HepG2 (cell line): ENCODE results near the gene DBNDD2. TPM values are rescaled to one million over a fixed set of nuclear protein-coding genes. Genes with fewer than 3 reads are reported as not detected.

ENCODE experiments used
- IKZF1 ChIP-seq: fragments of 450-650 bp; IDR thresholded peaks from 2 replicates; pipeline ENCODE4 v1.7.1; 2016
- KAT2B ChIP-seq: fragments of 150-350 bp; IDR thresholded peaks from 2 replicates; pipeline ENCODE4 v1.6.1; 2014; ENCODE audit warnings: low read depth, low read length, borderline replicate concordance
- KDM4B ChIP-seq: sonication (generic); formaldehyde crosslinking; IDR thresholded peaks from 2 replicates; pipeline ENCODE4 v1.4.0; 2020; ENCODE audit warnings: missing genetic modification reagents
- ZIK1 ChIP-seq: sonication (generic); formaldehyde crosslinking; IDR thresholded peaks from 2 replicates; pipeline ENCODE4 v1.5.0; 2020; ENCODE audit warnings: mild to moderate bottlenecking, low read depth, missing genetic modification reagents, borderline replicate concordance
- ZNF430 ChIP-seq: sonication (generic); formaldehyde crosslinking; IDR thresholded peaks from 2 replicates; pipeline ENCODE4 v1.9.0; 2021; ENCODE audit warnings: mild to moderate bottlenecking, missing genetic modification reagents
- polyA plus RNA-seq, 8 experiments: library from polyadenylated mRNA; depleted of rRNA in 3 of 8; stranded (reverse) in 7 of 8; unstranded in 1 of 8; fragments of >200 nt; fragmentation: Illumina TruSeq in 4 of 8; extraction: Trizol in 4 of 8; gene quantifications; 2 replicates each; pipeline versions ENCODE4 v1.2.1 to v1.2.3, GENCODE V29; 2011 to 2016; ENCODE audit warnings: low read depth in 4 of 8, missing spikeins in 1 of 8, mixed read lengths in 1 of 8; ENCODE audit not compliant: insufficient read depth in 1 of 8
- total RNA-seq, 5 experiments: library from RNA; depleted of rRNA; stranded (reverse); fragments of >200 nt; fragmentation: Illumina TruSeq; extraction: Trizol; gene quantifications; 2 replicates each; pipeline ENCODE4 v1.2.3, GENCODE V29; 2016; ENCODE audit warnings: low read depth in 1 of 5
- TF ChIP-seq, protein P1 (sequence below): sonication (generic); formaldehyde crosslinking; IDR thresholded peaks from 2 replicates; pipeline ENCODE4 v1.5.0; 2020; ENCODE audit warnings: missing genetic modification reagents
- TF ChIP-seq, protein P2 (sequence below): sonication (generic); formaldehyde crosslinking; IDR thresholded peaks from 2 replicates; pipeline ENCODE4 v1.4.0; 2020; ENCODE audit warnings: missing genetic modification reagents, borderline replicate concordance
- TF ChIP-seq, protein P3 (sequence below): sonication (generic); formaldehyde crosslinking; IDR thresholded peaks from 2 replicates; pipeline ENCODE4 v1.4.0; 2020; ENCODE audit warnings: missing genetic modification reagents
- TF ChIP-seq, protein P4 (sequence below), 2 experiments: fragments of 450-650 bp in 1 of 2; sonication (generic) in 1 of 2; formaldehyde crosslinking in 1 of 2; IDR thresholded peaks; 2 replicates each; pipeline versions ENCODE4 v1.6.1 to v1.8.0; 2016 to 2022; ENCODE audit warnings: antibody characterized with exemption in 1 of 2, mild to moderate bottlenecking in 1 of 2, missing genetic modification reagents in 1 of 2
- TF ChIP-seq, protein P5 (sequence below): sonication (generic); formaldehyde crosslinking; IDR thresholded peaks from 2 replicates; pipeline ENCODE4 v1.5.0; 2020; ENCODE audit warnings: missing genetic modification reagents

DBNDD2 gene
- total and polyA plus RNA-seq, 2 of the 13 experiments (the other 11 are each of a cell fraction or from before 2014, with no cell fraction given): 16.7 to 47.6 TPM

DNA sequence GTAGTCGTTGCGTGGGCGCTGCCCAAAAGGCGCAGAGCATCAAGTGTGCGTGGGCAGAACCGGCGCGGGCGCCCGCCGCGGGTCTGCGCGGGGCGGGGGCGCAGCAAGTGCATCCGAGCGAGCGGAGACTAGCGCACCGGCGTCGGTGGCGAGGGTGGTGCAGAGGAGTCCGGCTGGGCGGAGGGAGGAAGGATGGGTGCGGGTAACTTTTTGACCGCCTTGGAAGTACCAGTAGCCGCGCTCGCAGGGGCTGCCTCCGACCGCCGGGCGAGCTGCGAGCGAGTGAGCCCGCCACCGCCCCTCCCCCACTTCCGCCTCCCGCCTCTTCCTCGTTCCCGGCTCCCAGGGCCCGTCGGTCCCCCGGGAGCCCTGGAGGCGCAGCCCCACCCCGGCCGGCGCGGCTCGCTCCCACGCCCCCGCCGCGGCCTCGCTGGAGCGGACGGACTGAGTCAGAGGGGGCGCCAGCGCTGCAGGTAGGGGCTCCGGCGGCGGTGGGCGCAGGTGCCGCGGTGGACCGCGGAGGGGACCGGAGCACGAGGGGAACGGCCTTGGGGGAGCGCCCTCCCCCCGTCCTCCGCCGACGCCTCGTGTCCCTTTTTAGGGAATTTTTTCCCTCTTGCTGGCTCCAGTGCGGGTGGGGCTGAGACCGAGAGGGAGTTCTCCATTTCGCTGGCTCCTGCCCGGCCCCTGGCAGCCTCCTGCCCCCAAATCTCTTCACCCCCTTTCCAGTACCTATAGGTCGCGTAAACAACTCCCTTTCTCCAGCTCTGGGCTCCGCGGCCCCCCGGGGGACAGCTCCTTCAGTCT, 1.6 kb upstream of the DBNDD2 start (continued):
- peak; percentile 27; the same call in 1 of the 2 replicates for TF ChIP-seq ZIK1
- TF ChIP-seq, protein P1, sequence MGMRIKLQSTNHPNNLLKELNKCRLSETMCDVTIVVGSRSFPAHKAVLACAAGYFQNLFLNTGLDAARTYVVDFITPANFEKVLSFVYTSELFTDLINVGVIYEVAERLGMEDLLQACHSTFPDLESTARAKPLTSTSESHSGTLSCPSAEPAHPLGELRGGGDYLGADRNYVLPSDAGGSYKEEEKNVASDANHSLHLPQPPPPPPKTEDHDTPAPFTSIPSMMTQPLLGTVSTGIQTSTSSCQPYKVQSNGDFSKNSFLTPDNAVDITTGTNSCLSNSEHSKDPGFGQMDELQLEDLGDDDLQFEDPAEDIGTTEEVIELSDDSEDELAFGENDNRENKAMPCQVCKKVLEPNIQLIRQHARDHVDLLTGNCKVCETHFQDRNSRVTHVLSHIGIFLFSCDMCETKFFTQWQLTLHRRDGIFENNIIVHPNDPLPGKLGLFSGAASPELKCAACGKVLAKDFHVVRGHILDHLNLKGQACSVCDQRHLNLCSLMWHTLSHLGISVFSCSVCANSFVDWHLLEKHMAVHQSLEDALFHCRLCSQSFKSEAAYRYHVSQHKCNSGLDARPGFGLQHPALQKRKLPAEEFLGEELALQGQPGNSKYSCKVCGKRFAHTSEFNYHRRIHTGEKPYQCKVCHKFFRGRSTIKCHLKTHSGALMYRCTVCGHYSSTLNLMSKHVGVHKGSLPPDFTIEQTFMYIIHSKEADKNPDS (CRISPR knock-in tag): 0 out of 2 replicates have a peak, but pooled peaks have one; percentile 32
- no peak for TF ChIP-seq IKZF1
- 0 out of 2 replicates have a peak, but pooled peaks have one; percentile 11 for TF ChIP-seq ZNF430 (CRISPR knock-in tag)
- no peak for TF ChIP-seq KAT2B
- TF ChIP-seq, protein P2, sequence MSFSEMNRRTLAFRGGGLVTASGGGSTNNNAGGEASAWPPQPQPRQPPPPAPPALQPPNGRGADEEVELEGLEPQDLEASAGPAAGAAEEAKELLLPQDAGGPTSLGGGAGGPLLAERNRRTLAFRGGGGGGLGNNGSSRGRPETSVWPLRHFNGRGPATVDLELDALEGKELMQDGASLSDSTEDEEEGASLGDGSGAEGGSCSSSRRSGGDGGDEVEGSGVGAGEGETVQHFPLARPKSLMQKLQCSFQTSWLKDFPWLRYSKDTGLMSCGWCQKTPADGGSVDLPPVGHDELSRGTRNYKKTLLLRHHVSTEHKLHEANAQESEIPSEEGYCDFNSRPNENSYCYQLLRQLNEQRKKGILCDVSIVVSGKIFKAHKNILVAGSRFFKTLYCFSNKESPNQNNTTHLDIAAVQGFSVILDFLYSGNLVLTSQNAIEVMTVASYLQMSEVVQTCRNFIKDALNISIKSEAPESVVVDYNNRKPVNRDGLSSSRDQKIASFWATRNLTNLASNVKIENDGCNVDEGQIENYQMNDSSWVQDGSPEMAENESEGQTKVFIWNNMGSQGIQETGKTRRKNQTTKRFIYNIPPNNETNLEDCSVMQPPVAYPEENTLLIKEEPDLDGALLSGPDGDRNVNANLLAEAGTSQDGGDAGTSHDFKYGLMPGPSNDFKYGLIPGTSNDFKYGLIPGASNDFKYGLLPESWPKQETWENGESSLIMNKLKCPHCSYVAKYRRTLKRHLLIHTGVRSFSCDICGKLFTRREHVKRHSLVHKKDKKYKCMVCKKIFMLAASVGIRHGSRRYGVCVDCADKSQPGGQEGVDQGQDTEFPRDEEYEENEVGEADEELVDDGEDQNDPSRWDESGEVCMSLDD (CRISPR knock-in tag): 0 out of 2 replicates have a peak, but pooled peaks have one; percentile 48
- TF ChIP-seq, protein P3, sequence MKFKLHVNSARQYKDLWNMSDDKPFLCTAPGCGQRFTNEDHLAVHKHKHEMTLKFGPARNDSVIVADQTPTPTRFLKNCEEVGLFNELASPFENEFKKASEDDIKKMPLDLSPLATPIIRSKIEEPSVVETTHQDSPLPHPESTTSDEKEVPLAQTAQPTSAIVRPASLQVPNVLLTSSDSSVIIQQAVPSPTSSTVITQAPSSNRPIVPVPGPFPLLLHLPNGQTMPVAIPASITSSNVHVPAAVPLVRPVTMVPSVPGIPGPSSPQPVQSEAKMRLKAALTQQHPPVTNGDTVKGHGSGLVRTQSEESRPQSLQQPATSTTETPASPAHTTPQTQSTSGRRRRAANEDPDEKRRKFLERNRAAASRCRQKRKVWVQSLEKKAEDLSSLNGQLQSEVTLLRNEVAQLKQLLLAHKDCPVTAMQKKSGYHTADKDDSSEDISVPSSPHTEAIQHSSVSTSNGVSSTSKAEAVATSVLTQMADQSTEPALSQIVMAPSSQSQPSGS (CRISPR knock-in tag): 0 out of 2 replicates have a peak, but pooled peaks have one; percentile 16
- TF ChIP-seq, protein P4, sequence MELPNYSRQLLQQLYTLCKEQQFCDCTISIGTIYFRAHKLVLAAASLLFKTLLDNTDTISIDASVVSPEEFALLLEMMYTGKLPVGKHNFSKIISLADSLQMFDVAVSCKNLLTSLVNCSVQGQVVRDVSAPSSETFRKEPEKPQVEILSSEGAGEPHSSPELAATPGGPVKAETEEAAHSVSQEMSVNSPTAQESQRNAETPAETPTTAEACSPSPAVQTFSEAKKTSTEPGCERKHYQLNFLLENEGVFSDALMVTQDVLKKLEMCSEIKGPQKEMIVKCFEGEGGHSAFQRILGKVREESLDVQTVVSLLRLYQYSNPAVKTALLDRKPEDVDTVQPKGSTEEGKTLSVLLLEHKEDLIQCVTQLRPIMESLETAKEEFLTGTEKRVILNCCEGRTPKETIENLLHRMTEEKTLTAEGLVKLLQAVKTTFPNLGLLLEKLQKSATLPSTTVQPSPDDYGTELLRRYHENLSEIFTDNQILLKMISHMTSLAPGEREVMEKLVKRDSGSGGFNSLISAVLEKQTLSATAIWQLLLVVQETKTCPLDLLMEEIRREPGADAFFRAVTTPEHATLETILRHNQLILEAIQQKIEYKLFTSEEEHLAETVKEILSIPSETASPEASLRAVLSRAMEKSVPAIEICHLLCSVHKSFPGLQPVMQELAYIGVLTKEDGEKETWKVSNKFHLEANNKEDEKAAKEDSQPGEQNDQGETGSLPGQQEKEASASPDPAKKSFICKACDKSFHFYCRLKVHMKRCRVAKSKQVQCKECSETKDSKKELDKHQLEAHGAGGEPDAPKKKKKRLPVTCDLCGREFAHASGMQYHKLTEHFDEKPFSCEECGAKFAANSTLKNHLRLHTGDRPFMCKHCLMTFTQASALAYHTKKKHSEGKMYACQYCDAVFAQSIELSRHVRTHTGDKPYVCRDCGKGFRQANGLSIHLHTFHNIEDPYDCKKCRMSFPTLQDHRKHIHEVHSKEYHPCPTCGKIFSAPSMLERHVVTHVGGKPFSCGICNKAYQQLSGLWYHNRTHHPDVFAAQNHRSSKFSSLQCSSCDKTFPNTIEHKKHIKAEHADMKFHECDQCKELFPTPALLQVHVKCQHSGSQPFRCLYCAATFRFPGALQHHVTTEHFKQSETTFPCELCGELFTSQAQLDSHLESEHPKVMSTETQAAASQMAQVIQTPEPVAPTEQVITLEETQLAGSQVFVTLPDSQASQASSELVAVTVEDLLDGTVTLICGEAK (IDR thresholded peaks at IDR 0.05): no peak
- TF ChIP-seq, protein P4 (CRISPR knock-in tag; IDR thresholded peaks at IDR 0.05): peak; percentile 70; the same call in 1 of the 2 replicates
- TF ChIP-seq, protein P5, sequence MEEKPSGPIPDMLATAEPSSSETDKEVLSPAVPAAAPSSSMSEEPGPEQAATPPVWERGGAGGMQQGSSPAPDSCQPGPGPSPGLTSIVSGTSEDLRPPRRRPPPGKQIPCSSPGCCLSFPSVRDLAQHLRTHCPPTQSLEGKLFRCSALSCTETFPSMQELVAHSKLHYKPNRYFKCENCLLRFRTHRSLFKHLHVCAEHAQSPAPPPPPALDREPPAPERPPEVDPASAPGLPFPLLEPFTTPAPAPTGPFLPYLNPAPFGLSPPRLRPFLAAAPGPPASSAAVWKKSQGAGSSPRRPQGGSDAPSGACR: peak; percentile 47; the same call in 1 of the 2 replicates
- no peak for TF ChIP-seq KDM4B (CRISPR knock-in tag)
